Left renal pelvis (tissue), 4 donors: Measurements from ENCODE around the gene DDX39B. TPM values are rescaled to one million over a fixed set of nuclear protein-coding genes. Genes with fewer than 3 reads are reported as not detected.
A peak's percentile ranks its signal among the peaks of the same experiment; 100 is the strongest.
"Not testable (repeated sequence)": the region's sequence is repeated elsewhere in the genome, so short reads cannot be mapped to it uniquely, and the experiment has no call there.

Experiments used
- DNase-seq, 4 donors: peaks; one replicate each; pipeline ENCODE4 v3.0.0-alpha.2; 2013; ENCODE audit warnings: low read depth in 4 of 4, low spot score in 3 of 4
- polyA plus RNA-seq, 4 donors: library from polyadenylated mRNA; unstranded; fragments of 120-200 nt; gene quantifications; one replicate each; pipeline ENCODE4 v1.2.1, GENCODE V29; 2013; ENCODE audit not compliant: insufficient read length in 4 of 4

The DDX39B gene
- 100 to 1,000 TPM; 448 to 682 (median 553) TPM for polyA plus RNA-seq

- peak; percentile 94 to 96 (median 96) for DNase-seq
These were observed at the start of gene DDX39B for GRCh38 chr6:31541658-31542521. TSS of gene DDX39B (minus strand) at chr6:31542003. CDS start at chr6:31540532, 1,471 bp downstream.

- DNase-seq: not testable (repeated sequence)
These were observed 48.9 kb upstream of the DDX39B start for GRCh38 chr6:31590691-31591090.

- DNase-seq: no peak
These were observed 47.3 kb upstream of the DDX39B start for GRCh38 chr6:31588871-31589650.

- no peak for DNase-seq
These were observed 46.3 kb upstream of the DDX39B start for GRCh38 chr6:31587791-31588777.

- no peak for DNase-seq
These were observed 44.9 kb upstream of the DDX39B start for GRCh38 chr6:31586599-31587281.

GRCh38 chr6:31586008-31586407 is 44.2 kb upstream of the DDX39B start, which contains the start of gene LST1:
TSS of gene LST1 (plus strand) at chr6:31586277. CDS start at chr6:31587300, 1,023 bp downstream.
- no peak for DNase-seq

GRCh38 chr6:31585491-31585890 is 43.7 kb upstream of the DDX39B start:
- no peak for DNase-seq

- DNase-seq: no peak
These were observed 40.4 kb upstream of the DDX39B start, which contains the start of gene LTB for GRCh38 chr6:31582230-31582643. TSS of gene LTB (minus strand) at chr6:31582424. CDS start at chr6:31582417, 7 bp downstream.

- no peak for DNase-seq
These were observed 39.8 kb upstream of the DDX39B start for GRCh38 chr6:31581434-31582229.

GRCh38 chr6:31580807-31581433 is 39.1 kb upstream of the DDX39B start:
- DNase-seq: peak; percentile 53 to 72 (median 69)

GRCh38 chr6:31580438-31580740 is 38.6 kb upstream of the DDX39B start:
- DNase-seq: no peak

GRCh38 chr6:31579546-31580437 is 38.0 kb upstream of the DDX39B start:
- DNase-seq: no peak

GRCh38 chr6:31579119-31579505 is 37.3 kb upstream of the DDX39B start:
- DNase-seq: no peak

- DNase-seq: no peak
These were observed 36.6 kb upstream of the DDX39B start for GRCh38 chr6:31578184-31579118.

GRCh38 chr6:31577579-31577966 is 35.8 kb upstream of the DDX39B start:
- no peak for DNase-seq

GRCh38 chr6:31576897-31577578 is 35.2 kb upstream of the DDX39B start:
- no peak for DNase-seq
